Activated CD4-positive, alpha-beta T cell treated with anti-CD3 and anti-CD28 coated beads, Interleukin-2, amount 50 U/mL, for 4 hours (primary cell): ENCODE measurements around the gene CHRDL2.

Source experiments
- DNase-seq, 2 experiments: peaks; one replicate each; pipeline ENCODE4 v3.0.0-alpha.2; 2020

The CHRDL2 gene

DNA sequence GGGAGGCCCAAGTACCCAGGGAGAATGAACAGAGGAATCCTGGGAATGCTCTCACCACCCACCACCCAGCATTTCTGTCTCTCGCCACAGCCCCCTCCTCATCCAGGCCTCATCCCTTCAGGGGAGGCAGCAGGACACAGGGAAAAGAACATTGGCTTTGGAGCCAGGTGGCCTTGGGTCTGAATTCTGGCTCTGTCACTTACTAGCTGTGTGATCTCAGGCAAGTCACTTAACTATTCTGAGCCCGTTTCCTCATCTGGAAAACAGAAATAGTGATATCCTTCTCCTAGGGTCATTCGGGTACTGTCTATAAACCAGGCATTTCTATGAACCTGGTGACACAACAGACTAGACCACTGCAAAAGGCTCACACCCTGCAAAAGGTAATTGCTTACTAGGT, 22.1 kb downstream of the CHRDL2 start:
- no peak for DNase-seq

DNA sequence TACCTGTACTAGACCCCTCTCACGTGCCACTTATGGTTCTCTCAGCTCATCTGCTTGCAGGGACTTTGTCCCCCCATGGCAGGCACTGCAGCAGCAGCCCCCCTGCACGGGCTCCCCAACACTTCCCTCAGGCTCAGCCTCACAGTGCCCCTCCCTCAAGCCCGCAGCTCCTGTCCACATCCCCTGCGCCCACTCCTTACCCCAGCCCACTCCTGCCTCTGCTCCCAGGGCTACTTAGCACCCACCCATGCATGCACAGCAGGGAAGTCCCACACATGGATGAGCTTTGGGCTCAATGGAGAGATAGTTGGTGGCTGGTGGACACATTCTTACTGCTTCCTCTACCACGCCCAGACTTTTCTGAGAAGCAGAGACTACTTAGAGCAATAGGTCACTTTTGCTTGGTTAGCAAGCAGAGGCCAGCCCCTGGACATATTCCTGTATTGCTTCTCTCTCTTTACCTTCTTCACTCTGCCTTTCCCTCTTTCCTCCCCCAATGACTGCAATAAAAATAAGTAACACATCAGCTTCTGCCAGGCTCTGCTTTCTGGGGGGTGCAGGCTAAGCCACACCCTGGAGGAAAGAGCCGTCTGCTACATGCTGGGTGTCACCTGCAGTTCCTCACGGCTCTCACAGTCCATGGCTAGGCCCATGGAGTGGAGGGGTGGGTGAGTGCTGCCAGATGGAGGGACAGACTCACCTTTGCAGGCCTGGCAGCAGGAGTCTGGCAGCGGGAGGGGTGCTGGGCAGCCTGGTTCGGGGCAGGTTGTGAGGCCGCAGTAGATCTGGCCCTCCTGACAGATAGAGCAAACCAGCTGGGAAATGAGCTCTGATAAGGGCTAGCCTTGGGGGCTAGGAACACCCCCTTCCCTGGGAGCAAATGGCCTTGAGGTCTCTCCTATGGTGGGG, 23.4 kb downstream of the CHRDL2 start:
- DNase-seq: no peak

DNA sequence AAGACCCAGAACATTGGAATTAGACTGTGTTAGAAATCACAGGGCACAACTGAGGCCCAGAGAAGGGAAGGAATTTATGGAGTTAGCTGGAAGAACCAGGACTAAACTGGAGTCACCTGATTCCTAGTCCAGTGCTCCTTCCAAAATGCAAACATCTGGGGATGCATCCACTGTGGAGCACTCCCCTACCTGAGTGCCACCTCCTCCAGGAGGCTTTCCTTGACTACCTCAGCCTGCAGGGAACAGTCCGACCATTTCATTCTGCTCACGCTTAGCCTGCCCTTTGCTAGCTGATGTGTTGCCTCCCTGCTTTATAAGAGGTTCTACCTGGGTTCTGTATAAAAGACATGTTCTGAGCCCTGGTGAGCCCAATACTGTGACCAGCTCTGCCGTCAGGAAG, 24.0 kb downstream of the CHRDL2 start:
- DNase-seq: no peak

DNA sequence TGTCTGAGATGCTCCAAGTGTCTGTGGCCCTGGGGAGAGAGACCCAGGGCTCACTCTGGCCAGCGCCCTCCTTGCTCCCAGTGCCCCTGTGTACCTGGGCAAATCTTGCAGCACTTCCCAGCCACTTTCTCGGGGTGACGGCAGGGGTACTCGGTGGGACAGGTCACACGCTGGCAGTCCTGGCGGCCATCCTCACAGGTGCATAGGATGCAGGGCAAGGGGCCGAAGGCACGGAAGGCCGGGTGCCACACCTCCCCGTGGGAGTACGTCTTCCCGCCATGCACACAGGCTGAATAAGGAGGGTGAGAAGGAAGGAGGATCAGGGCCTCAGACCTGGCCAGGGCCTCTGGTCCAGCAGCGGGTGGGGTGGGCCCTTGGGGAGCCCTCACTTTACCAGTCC, 28.0 kb downstream of the CHRDL2 start:
- no peak for DNase-seq

DNA sequence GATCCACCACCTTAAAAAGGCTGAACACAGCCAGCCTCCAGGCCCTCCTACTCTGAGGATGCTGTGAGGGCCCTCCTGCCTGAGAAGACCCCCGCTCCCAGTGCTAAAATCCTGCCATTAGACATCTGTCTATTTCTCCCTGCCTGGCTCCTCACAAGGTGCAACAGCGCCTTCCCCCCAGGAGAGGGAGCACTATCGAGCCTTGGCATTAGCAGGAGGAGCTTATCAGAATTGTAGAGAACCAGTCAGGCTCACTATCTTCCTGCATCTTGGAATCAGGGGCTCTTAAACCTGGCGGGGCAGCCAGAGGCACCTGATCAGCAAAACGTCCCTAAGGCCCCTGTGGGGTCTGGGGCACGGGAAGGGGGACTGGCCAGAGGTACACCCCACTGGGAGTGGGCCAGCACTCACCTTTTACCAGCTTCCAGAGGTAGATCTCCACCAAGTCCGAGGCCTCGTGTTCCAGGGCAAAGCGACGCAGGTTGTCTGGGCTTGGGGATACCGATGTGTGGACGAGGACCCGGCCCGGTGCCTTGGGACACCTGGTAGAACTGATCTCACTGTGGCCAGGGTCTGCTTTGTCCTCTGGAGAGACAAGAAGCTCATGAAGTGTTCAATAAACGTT, 28.7 kb downstream of the CHRDL2 start:
- DNase-seq: peak; percentile 42 to 46

DNA sequence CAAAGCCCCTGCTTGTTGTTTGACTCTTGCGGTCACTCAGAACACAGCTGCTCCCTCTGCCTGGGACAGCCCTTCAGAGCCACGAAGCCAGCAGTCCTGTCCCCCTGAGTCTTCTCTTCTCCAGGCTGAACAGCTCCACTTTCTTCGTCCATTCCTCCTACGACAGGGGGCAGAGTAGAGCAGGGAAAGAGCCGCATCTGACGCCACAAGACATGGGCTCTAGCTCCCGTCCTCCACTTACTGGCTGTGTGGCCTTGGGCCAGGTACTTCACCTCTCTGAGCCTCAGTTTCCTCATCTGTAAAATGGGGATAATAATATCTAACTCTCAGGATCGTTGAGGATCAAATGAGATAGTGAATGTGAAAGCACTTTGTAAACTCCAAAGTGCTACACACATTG, 29.9 kb downstream of the CHRDL2 start:
- DNase-seq: no peak

DNA sequence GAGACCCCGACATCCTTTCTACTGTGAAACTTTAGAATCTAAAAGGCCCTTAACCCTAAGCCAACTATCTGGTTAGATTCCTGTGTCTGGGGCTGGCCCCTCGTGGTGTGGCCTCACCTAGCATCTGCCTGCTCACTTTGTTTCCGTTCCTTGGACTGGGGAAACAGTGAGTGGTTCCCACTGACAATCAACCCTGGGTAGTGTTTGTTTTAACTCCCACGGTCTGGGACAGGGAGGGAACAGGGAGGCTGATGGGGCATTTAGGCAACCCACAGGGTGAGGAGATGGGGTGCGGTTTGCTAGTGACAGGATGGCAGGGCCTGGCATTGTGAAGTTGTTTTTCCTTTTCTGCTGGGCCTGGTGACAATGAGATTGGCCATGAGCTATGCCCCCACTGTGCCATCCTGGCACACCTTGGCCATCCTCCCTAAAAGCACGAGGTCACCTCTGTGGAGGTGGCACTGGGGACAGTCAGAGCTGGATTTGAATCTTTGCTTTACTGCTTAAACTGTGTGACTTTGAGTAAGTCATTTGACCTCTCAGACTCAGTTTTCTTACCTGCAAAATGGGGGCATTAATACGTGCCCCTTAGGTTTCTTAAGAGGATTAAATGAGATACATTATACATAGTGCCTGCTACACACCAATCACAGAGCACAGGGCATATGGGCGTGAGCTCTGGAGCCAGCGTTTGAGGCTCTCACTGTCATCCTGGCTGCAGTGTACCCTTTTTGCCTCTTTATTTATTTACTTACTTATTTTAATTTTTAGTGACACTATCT, 31.4 kb downstream of the CHRDL2 start:
- DNase-seq: no peak

DNA sequence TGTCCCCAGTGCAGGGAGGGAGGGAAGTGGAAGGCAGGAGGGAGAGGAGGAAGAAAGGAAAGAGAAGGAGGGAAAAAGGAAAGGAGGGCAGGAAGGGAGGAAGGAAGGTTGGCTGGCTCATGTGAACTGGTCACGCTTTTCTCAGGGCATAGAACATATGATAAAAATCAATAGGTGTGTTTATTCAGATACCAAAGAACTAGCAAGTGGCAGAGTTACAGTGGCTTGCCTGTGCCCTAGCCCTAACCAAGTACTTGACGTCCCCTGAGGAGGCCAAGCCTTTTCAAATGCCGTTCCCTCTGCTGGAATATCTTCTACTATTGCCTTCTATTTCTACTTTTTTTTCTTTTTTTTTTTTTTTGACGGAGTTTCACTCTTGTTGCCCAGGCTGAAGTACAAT, 33.5 kb downstream of the CHRDL2 start:
- no peak for DNase-seq

DNA sequence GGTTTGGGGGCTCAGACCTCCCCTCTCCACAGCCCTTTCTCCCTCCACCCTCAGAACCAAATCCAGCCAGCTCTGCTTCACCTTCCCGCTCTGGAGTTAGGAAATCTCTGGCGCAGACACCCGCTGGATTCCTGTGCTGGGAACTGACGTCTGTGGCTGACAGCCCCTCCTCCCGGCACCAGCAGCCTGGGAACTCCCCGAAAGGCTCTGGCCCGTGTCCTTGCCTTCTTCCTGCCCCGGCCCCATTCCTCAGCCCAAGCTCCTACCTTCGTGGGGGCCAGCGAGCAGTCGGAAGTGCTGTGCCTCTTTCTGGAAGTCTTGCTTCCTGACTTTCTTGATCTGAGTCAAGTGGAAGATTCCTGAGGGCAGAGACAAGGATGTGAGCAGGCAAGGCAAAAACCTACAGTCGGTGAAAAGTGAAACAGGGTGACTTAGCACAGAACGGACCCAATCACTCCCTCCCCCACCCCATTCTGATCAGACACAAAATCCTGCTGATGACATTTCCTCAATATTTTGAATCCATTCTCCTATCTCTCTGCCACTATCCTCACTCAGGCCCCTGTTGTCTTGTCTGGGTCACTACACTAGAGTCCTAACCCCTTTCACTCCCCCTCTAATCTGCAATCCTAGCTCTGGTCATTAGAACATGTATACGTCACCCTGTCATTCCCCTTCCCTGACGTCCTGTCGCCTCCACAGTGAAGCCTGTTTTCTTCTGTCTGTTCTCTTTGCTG, 34.1 kb downstream of the CHRDL2 start:
- no peak for DNase-seq

DNA sequence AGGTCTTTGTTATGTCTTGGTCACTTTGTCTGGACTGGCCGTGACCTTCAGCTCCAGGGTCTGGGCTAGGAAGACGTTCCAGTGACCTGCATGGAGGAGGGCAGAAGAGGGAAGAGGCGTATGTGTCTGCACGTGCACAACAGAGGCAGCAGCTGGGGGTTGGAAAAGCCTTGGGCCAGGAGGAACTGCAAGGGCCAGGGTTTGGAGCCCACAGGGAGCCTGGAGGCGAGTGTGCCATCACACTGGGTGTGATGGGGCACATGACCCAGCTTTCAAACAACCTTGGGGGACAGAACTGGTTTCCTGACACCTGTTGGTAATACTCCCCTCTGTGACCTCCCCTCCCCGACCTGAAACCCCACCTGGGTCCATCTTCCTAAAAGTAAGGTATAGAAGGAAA, 34.7 kb downstream of the CHRDL2 start:
- no peak for DNase-seq

DNA sequence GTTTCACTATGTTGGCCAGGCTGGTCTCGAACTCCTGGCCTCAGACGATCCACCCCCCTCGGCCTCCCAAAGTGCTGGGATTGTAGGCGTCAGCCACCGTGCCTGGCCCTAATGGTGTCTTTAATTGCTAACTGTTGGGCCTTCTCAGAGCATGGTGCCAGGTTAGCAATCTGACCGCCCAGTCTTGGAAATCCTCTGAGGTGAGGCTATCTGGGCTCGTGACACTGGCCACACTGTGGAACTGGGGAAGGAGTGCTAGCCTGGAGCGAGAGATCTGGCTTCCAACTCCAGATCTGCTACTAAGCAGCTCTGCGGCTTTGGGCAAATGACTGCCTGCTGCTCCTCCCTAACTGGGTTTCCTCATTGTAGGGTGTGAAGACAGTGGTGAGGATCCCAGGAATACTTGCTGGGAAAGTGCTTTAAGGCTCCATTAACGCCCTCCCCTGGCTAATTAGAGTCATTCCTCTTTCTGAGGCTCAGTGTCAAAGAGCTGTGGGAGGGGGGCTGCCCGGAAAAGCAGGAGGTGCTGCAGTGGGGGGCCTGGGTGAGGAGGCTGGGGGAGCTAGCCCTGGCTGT, 35.4 kb downstream of the CHRDL2 start:
- no peak for DNase-seq

DNA sequence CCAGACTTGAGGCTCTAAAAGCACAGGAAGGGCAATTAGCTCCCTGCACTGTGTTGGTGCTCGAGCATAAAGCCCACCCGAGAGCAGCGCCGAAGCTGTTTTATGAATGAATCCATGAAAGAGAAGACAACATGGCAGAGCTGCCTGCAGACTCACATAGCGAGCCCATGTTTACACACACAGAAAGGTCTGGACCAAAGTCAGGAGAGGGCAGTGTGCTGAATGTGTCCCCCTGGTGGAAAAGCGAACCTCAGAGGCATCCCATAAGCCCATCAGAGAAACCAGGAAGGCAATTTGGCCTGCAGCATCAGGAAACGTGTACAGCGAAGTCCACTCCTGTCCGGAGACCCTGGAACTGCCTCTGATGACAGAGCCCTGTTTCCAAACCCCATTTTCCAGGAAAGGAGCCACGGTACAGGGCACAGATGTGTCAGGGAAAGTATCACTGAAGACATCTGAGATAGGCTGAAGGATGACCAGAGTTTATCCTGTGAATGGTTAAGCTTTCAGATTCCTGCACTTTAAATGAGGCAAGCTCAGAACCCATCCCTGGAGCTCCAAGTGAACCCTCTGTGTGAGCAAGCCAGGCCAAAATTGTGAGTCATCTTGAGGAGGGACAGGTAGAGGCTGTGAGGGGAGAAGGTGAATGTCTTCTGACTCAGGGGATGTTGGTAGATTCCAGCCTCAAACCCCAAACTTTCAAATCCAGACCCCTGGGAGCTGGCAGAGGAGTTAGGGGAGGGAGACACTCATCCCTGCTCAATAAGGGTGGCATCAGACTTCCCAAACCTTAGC, 36.9 kb downstream of the CHRDL2 start:
- no peak for DNase-seq

DNA sequence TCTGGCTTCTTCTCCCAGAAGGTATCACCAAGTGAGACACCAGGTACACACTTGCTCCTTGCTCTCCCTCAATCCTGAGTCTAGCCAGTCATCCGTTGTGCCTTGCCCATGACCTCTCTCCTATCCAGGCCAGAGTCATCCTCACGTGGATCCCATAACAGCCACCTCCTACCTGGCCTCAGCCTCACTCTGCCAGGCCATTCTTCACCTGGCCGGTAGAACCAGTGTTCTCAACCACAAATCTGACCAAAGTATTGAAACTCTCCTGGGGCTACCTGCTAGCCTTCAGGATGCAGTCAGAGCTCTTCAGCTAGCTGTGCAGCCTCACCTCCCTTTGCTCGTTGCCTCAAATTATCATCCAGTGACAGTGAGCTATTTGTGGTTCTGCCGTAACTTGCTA, 37.7 kb downstream of the CHRDL2 start:
- DNase-seq: no peak

DNA sequence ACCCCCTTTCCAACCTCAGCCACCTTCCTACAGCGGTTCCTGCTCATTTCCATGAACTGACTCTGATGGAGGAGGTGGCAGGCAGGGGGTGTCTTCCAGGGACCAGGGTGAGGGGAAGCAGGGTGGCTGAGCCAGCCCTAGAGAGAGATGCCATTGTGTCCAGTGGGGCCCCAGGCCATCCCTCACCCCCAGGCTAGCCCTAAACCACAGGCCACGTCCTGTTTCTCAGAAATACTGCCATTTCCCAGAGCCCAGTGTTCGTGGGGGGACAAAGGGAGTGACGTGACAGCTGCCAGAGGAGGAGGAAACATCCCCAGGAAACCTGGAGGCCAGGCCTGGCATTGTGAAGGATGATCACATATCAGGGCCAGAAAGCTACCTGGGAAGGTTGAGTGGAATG, 39.5 kb downstream of the CHRDL2 start:
- DNase-seq: no peak

DNA sequence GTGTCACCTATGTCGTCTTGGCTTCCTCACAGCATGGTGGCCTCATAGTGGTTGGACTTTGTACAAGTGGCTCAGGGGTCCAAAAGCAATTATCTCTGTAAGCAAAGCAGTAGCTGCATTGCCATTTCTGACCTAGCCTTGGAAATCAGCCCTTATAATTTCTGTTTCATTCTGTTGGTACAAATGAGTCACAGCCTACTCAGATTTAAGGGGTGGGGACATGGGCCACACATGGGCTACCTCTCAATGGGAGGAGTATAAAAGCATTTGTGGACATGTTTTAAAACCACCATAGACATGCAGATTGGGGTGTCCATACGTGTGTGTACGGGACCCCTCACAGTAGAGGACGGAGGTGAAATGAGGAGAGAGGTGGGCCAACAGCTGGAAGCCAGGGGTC, 41.6 kb downstream of the CHRDL2 start:
- DNase-seq: no peak

DNA sequence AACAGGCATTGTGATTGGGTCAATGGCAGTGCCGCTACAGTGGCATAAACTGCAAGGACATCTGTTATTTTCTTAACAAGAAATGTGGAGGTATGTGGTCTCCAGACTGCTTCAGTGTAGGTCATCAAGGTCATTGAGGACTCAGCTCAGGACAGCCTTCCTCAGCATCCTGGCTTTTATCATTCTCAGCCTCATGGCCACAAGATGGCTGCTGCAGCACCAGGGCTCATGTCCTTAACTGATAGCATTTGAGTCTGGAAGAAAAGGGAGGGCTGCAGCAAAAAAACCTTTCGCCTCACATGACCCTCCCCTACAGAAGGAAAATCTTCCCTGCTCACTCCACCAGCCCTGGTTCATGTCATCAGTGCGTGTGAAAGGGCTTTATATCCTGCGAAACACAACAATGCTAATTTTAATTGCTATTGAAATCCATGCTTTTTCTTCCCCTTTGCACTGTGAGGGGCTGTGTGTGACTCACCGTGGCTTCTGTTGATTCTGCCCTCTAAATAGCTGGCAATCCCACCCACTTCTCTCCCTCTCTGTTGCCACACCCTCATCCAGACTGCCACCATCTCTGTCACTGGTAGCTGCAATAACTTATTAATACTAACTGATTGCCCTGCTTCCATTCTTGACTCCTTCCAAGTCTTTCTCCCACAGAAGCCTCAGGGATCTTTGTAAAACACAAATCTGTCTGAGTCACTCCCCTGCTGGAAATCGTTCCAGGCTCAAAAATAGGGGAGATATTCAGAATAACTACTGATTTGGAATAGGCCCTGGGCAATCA, 43.8 kb downstream of the CHRDL2 start:
- no peak for DNase-seq

DNA sequence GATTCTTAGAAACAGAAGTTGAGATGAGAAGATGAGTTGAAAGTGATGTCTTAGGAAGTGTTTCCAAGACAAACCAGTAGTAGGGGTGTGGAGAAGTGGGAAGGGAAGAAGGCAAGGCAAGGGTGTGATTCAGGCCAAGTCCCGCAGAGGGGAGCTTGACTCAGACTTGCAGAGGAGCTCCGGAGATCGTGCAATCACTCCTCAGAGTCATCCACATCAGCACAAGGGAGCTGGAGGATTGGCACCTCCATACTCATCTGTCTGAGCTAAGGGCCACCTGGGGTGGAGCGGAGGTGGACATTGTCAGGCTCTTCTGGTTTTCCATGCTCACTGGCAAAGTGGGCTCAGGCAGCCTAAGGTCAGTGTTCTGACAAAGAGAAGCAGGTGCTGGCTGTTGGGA, 44.4 kb downstream of the CHRDL2 start:
- DNase-seq: no peak

DNA sequence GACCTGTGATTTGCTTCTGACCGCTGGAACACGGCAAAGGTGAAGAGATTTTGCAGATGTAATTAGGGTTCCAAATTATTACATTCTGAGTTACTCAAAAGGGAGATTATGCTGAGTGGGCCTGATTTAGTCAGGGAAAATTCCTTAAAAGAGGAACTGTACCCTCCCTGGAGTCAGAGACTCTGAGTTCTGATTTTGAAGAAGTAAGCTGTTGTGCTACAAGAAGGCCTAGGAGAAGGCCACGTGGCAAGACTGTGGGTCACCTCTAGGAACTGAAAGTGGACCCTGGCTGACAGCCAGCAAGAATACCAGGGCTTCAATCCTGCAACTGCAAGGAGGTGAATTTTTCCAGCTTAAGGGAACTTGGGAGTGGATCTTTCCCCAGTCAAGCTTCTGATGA, 45.3 kb downstream of the CHRDL2 start:
- no peak for DNase-seq

DNA sequence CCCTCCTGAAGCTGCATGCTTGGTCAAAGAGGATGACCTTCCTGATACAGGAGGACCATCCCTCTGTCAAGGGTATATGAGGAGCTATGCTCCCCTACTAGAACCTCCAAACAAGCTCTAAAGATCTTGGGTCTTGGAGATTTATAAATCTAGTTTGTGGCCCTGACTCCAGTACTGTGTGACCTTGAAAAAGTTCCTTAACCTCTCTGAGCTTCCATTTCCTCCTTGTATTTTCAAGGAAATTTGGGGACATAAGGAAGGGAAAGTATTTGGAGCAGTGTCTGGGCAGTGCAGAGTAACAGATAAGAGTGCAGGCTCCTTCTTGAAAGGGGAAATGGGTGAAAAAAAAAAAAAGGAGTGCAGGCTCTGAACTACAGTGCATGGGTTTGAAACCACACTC, 45.9 kb downstream of the CHRDL2 start:
- no peak for DNase-seq

DNA sequence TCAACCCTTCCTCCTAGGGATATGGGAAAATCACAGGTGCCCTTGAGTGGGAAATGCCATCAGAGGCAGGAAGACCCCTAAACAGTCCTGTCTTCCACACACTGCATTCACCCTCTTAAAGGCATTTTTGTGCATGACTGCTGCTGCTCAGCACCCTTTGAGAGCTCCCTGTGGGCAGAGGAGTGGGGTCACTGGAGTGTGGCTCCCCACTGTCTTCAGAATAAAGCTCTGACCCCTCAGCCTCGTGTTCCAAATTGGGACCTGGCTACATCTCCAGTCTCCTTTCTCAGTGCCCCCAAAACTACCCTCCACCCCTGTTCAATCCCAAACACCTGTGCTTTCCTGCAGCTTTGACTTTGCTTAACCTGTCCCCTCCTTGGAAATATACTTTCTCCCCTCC, 46.6 kb downstream of the CHRDL2 start:
- DNase-seq: no peak

DNA sequence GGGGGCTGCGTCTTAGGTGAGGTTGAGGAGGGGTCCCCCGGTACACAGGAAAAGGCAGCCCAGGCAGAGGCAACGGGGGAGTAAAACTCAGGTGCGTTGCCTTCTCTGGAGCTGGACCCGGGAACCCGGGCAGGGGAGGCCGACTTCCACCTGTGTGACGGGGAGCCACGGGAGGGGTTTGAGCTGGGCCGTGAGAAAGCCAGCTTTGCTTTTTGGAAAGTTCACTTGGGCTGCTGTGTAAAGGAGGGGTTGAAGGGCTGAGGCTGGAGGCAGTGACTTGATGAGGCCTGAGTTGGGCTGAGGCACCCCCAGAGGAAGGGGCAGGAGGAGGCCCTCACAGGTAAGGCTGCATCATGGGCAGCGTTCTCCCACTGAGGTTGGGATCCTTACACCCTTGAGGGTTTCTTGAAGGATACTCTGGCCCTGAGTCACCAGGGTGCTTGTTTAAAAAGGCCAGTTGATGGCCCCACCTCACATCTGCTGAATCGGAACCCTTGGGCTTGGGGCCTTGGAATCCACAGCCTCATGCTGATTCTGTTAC, 47.2 kb downstream of the CHRDL2 start:
- no peak for DNase-seq
